NCI-H345 treated with DMSO at 0.1 percent for 48 hours (cell line): ENCODE data around the gene ABCC1.
"Not testable (repeated sequence)": the region's sequence is repeated elsewhere in the genome, so short reads cannot be mapped to it uniquely, and the experiment has no call there.

ENCODE experiments used
- DNase-seq: peaks from one replicate; lab custom pipeline; 2025; ENCODE audit not compliant: unreplicated experiment; lab: John Stamatoyannopoulos, UW

The ABCC1 gene

DNA sequence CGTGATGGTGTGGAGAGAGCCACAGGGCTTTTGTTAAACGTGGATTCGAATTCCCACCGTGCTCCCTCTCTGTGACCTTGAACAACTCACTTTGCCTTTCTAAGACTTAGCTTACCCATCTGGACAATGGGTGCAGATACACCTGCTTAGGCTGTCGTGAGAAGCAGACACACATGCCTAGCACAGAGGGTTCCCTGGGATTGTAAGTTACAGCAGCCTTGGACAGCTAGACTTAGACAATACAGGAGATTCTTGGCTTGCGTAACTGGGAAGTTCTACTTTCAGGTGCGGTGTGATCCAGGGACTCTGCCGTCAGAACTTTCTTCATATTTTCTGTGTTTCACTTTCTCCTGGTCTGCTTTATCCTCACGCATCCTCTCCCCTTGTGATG is 127.0 kb downstream of the ABCC1 start:
- no peak for DNase-seq

DNA sequence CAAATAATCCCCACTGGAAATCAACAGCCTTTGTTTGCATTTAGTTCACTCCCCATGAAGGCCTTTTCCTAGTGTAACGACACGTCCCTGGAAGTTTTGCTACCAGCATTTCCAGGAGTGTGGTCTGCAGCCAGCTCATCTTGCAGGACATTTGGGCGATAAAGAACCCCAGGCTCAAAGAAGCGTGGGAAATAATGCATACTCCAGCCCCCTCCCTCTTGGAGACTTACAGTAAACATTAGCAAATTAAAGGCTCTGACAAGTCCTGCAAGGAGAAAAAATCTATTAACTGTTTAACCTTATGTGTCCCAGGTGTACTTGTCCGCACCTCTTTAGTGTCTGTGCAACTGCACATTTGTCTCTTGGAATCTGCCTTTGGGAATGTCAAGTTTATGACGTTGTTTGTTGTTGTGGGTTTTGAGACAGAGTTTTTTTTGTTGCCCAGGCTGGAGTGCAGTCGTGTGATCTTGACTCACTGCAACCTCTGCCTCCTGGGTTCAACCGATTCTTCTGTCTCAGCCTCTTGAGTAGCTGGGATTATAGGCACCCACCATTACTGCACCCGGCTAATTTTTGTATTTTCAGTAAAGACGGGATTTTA is 131.1 kb downstream of the ABCC1 start:
- no peak for DNase-seq

DNA sequence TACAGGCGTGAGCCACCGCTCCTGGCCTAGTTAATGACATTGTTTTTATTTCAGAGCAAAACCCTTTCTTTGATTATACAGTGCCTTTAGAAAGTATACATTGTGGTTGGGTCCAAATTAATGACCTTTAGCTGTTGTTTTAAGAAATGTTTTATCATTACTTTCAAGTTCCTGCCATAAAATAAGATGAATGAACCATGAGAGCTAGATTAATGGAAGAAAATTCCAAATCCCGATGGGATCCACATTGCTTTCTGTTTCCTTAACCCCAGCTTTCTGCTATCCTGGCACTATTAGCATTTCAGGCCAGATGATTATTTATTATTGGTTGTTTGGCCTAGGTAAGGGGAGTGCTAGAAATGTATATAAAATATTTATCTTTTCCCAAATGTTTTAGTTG is 131.7 kb downstream of the ABCC1 start:
- DNase-seq, result no peak

DNA sequence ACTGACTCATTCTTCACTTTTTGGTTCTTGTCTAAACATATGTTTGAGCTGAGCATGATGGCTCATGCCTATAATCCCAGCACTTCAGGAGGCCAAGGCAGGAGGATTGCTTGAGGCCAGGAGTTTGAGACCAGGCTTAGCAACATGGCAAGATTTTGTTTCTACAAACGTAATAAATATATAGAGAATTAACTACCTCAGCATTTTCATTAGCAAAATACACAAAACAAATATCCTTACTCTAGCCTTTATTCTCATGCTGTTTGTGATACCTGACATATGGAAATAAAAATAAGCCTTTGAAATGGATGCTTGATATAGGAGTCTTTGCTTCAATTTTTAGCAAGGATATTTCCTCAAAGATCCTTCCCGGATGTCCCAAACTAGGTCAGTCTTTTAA is 132.8 kb downstream of the ABCC1 start:
- no peak for DNase-seq

DNA sequence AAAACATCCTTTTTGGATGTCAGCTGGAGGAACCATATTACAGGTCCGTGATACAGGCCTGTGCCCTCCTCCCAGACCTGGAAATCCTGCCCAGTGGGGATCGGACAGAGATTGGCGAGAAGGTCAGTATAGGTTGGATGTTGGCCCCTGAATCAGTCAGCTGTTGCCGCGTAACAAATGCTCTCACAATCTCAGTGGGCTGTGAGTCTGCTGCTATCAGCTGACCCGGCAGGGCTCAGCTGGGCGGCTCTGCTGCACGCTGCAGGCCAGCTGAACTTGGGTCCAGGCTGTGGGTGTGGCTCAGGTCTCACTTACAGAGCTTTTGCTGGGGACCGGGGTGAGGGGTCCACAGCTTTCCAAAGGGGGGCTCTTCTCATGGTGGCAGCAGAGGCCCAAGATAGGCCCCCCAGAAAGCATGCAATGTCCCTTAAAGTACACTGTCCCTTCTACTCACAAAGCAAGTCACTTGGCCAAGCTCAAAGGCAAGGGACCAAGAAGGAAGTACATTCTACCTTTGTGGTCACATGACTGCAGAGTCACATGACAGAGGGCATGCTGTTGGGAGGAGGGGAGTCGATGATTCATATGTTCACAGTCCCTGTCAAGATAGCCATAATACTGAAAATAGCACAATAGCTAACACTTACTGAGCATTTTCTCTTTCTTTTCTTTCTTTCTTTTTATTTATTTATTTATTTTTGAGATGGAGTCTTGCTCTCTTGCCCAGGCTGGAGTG is 134.2 kb downstream of the ABCC1 start:
- DNase-seq, result no peak

DNA sequence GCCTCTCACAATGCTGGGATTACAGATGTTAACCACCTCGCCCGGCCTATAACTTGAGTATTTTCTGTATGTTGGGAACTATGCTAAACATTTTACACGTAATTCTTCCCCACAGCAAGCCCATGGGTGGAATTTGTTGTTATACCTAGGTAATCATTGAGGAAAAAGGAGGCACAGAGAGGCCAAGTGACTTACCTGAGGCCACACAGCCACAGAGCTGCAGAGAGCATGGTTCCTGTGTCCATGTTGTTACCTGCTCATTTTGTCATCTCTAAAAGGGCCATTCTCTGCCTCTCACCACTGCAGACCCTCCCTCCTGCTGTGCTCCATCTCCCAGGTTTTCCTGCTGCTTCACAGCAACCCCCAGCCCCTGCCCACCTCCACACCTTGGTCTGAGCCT is 135.5 kb downstream of the ABCC1 start:
- DNase-seq, result no peak

DNA sequence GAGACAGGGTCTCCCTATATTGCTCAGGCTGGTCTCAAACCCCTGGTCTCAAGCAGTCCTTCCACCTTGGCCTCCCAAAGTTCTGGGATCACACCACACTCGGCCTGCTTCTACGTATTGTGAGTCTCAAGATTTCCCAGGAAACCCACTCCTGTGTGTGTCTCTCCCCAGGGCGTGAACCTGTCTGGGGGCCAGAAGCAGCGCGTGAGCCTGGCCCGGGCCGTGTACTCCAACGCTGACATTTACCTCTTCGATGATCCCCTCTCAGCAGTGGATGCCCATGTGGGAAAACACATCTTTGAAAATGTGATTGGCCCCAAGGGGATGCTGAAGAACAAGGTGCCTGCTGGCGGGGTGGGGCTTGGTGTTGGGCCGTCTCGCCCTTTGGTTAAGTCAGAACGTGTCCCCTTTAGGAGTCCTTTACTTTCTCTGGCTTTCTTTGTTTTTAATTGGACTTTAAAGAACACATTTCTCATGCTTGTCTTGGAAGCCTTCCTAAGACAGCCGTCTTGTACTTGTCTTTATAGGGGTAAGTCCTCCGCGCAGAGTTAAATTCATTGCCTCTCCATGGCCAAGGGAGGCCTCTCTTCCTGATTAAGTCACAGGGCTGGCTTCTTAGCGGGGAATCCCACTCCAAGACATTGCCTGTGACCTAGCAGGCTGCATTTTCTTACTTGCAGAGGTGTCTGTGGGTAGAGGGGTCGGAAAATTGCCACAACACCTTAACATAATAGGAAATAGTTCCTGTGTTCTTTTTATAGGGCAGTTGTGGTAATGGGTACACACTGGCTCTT is 137.4 kb downstream of the ABCC1 start:
- DNase-seq, result no peak

DNA sequence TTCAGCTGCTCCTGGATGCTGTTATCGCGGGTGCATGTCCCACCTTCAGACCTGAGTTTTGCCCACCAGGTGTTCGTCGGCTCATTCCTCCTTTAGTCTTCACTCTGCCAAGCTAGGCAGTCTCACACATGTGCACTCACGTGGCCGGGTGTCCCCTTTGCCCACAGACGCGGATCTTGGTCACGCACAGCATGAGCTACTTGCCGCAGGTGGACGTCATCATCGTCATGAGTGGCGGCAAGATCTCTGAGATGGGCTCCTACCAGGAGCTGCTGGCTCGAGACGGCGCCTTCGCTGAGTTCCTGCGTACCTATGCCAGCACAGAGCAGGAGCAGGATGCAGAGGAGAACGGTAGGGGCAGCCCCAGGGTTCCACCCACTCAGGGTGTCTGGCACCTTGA is 140.8 kb downstream of the ABCC1 start:
- no peak for DNase-seq

DNA sequence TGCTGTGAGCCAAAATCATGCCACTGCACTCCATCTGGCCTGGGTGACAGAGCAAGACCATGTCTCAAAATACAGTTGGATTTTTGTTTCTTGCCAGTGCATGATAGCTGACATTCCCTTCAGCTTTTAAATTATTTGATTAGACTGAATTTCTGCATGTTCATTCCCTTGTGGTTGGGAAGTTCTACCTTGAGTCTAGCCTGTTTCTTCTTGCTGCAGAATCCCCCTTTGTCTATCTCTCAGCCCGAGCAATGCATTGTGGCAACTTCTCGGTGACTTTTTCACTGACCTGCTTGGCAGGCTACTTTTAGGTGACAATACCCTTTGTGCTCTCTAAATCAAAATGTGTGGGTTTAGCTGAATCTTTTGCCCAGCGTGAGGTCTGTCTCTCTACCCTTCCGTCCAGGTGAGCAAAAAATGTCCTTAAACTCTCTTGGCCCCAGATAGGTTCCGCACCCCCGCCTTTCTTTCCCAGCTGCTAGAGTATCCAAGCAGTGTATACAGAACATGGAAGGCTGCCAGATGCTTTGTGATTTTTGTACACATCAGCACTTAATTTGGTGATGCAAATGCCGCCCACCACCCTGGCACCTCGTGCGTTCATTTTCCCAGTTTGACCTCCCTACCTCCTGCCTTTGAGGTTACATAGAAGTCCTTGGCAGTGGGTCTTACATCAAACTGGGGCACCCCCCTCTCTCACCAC is 143.7 kb downstream of the ABCC1 start:
- peak; percentile 29 for DNase-seq

DNA sequence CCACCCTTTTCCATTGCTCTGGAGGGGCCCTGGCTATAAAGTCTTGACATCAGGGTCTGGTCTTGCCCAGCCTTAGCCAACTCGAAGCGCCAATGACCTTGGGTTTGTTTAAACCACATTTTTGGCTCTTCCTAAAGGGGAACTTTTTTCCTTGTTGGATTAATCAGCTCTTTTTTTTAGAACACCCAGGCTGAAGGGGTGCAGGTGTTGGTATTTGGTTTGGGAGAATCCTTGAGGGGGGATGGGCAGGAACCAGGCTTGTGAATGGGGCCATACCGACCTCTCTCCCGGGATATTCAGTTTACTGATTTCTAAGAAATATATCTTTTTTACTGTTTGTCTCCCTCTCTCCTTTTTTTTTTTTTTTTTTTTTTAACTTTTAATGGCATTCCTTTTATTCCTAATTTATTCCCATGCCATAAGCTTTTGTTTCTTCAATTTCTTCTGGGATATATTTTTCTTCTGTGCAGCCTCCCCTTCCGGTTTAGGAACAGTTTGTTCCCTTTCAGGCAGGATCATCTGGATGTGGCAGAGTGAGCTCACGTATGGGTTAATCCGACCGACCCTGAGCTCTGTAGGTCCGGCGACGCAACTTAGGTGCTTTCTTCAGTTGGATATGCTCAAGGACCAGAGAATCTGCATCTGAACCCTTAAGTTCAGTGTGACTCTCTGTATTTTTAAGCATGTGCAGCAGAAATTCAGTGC is 144.4 kb downstream of the ABCC1 start:
- DNase-seq, result no peak

DNA sequence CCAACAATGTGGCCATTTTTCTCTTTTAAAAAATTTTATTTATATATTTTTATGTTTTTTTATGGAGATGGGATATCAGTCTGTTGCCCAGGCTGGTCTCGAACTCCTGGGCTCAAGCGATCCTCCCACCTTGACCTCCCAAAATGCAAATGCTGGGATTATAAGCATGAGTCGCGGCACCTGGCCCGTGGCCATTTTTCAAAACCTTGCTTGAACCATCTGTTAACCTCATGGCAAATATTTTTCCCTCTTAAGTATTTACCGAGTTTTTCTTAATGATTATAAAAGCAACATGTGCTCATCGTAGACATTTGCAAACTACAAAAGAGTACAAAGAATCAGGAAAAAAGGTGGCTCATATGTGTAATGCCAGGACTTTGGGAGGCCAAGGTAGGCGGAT is 146.2 kb downstream of the ABCC1 start:
- no peak for DNase-seq

DNA sequence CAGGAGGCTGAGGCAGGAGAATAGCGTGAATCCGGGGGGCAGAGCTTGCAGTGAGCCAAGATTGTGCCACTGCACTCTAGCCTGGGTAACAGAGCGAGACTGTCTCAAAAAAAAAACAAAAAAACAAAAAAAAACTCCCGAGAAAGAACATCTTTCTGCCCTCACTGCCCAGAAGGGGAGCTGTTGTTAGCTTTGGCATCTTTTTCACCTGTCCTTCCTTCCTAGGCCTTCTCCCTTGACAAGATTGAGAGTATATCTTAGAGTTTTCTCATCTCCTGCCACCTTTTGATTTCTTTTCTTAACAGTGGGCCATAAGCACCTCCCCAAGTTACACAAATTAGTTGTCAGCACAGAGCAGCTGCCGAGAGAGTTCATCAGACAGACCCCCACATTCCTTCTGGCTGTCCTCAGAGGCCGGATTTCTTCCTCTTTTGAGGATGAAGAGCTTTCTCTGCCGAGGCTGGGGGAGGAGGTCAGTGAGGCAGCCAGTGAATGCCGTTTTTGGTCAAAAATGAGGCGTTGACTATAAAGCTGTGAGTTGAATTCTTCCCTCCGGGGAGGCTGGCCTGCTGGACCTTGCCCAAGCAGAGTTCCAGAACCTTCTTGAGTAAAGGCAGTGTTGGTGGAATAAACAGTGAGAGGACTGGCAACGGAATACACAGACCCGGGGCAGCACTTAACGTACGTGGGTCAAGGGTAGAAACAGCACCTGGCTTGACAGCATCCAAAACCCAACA is 146.9 kb downstream of the ABCC1 start:
- DNase-seq, result no peak

DNA sequence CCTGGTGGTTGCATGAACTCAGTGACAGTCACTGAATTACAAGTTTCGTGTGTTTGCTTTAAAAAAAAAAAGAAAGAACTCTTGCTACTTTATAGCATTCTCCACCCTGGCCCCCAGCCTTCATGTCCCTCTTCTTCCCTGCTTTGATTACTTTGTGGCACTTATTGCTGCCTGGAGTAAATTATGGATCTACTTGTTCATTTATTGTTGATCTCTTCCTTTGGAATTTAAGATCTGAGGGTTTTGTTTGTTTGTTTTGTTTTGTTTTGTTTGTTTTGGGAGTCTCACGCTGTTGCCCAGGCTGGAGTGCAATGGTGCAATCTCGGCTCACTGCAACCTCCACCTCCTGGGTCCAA is 147.4 kb downstream of the ABCC1 start:
- DNase-seq, result no peak

DNA sequence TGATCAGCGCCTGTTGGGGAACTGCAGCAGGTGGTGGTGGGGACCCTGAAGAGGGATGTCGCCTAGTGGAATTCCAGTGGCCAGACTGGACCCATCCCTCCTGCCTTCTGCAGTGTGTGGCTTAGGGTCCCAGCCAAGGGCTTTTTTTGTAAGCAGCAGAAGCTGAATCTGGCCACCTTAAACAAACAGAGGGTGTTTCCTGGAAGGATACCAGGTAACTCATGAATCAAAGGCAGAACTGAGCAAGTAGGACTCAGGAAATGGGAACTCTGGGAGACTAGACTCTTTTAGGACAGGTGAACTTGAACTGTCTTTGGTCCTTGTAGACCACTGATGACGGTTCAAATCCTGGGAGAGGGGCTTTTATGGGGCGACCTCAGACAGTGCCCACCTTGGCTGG is 149.9 kb downstream of the ABCC1 start:
- DNase-seq, result no peak

DNA sequence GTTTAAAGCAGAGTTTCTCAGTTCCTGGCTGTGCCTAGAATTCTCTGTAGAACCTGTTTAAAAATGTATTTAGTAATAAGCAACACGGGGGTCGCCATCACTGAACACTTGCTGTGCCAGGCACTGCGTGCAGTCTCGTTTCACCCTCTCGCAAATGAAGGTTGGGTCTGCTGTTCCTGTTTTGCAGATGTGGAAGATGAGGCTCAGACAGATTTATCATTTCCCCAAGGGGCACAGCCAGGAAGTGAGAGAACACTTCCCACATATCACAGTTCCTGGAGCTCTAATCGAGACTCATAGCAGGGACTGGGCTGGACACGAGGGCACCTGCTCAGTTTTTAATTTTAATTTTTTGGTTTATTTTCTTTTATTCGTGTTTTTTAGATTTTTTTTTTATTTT is 151.2 kb downstream of the ABCC1 start:
- DNase-seq, result no peak

DNA sequence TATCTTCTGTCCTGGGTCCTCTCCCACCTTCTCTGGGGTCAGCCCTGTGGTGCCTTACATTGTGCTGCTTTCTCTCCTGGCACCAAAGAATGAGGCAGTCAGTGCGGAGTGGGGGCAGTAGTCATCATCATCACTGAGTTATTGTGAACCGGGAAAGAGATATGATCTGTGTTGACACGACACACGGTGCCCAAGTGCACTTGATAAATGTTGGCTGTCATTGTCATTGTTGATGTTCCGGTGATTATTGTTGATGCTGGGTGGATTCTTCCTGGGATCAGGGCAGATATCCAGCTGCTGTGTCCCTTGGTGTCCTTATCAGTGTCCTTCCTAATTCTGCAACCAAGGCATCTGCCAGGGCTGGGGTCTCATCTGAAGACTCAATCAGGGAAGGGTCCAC is 152.2 kb downstream of the ABCC1 start:
- DNase-seq, result no peak

DNA sequence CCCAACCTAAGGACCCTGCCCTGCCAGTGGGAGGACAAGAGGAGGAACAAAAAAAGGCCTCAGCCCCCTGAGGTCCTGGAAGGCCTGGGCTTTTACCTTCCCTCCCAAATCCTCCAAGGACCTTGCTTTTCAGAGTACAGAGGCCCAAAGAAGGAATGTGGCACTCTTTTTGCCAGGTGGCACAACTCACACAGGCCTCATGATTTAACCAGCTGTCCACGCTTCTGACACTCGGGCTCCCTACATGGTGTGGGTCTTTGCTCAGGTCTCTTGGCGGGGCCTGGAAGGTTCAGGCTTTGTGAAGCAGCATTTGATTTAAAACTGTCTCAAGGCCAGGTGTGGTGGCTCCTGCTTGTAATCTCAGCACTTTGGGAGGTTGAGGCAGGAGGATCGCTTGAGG is 153.3 kb downstream of the ABCC1 start:
- DNase-seq, result no peak

DNA sequence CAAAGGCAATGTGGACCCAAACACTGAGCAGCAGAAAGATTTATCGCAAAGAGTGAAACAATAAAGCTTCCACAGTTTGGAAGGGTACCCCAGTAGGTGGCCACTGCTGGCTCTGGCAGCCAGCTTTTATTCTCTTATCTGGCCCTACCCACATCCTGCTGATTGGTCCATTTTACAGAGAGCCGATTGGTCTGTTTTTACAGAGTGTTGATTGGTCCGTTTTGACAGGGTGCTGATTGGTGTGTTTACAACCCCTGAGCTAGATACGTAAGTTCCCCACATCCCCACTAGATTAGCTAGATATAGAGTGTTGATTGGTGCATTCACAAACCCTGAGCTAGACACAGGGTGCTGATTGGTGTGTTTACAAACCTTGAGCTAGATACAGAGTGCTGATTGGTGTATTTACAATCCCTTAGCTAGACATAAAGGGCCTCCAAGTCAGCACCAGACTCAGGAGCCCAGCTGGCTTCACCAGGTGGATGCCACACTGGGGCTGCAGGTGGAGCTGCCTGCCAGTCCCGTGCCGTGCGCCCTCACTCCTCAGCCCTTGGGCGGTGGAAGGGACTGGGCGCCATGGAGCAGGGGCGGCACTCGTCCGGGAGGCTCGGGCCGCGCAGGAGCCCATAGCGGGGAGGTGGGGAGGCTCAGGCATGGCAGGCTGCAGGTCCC is 154.9 kb downstream of the ABCC1 start:
- not testable (repeated sequence) for DNase-seq

DNA sequence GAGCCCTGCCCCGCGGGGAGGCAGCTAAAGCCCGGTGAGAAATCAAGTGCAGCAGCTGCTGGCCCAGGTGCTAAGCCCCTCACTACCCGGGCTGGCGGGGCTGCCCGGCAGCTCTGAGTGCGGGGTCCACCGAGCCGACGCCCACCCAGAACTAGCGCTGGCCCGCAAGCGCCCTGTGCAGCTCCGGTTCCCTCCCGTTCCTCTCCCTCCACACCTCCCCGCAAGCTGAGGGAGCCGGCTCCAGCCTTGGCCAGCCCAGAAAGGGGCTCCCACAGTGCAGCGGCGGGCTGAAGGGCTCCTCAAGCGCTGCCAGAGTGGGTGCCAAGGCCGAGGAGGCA is 155.4 kb downstream of the ABCC1 start:
- not testable (repeated sequence) for DNase-seq

DNA sequence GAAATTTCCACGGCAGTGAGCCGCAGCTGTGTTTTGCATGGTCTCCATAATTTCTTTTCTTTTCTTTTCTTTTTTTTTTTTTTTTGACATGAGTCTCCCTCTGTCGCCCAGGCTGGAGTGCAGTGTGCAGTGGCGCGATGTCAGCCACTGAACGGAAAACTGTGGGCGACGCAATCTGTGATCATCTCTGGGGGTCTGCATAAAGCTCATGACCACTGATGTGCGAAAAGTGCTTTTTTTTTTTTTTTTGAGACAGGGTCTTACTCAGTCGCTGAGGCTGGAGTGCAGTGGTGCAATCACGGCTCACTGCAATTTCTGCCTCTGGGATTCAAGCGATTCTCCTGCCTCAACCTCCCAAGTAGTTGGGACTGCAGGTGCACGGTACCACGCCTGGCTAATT is 156.2 kb downstream of the ABCC1 start:
- DNase-seq, result no peak
